ENCODE data around the gene ACADM. TPM values are rescaled to one million over a fixed set of nuclear protein-coding genes. Genes with fewer than 3 reads are reported as not detected.

The ACADM gene
- total RNA-seq, 1 donor from 2014 or later = 36.2 TPM

DNA sequence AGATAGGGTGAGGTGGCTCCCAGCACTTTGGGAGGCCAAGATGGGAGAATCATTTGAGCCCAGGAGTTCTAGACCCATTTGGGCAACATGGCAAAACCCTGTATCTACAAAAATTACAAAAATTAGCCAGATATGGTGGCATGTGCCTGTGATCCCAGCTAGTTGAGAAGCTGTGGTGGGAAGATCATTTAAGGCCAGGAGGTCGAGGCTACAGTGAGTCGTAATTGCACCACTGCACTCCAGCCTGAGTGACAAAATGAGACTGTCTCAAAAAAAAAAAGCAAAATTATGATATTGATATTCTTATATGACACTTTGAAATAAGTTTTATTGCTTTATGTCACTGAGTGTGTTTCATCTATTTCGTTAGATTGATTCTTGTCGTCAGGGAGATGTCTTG, 7.4 kb downstream of the ACADM start:
- Mint-ChIP-seq H3K9me3 (ENCODE audit: unreplicated experiment) (no peaks in the 10 kb centered on the region), H3K4me3 (ENCODE audit: unreplicated experiment) (no peak overlapping the region), H3K27ac (ENCODE audit: unreplicated experiment) (peak overlapping the region; percentile 8), H3K36me3 (ENCODE audit: unreplicated experiment) (peaks cover 26% of the 10 kb centered on the region), H3K27me3 (ENCODE audit: unreplicated experiment) (no peaks in the 10 kb centered on the region), H3K4me1 (ENCODE audit: unreplicated experiment) (peaks cover 15% of the 10 kb centered on the region)
- DNase-seq (ENCODE audit: extremely low spot score, unreplicated experiment) = no peak
- TF ChIP-seq, protein P1, sequence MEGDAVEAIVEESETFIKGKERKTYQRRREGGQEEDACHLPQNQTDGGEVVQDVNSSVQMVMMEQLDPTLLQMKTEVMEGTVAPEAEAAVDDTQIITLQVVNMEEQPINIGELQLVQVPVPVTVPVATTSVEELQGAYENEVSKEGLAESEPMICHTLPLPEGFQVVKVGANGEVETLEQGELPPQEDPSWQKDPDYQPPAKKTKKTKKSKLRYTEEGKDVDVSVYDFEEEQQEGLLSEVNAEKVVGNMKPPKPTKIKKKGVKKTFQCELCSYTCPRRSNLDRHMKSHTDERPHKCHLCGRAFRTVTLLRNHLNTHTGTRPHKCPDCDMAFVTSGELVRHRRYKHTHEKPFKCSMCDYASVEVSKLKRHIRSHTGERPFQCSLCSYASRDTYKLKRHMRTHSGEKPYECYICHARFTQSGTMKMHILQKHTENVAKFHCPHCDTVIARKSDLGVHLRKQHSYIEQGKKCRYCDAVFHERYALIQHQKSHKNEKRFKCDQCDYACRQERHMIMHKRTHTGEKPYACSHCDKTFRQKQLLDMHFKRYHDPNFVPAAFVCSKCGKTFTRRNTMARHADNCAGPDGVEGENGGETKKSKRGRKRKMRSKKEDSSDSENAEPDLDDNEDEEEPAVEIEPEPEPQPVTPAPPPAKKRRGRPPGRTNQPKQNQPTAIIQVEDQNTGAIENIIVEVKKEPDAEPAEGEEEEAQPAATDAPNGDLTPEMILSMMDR (IDR thresholded peaks at IDR 0.05) = no peak

GRCh38 chr1:75732703-75733102, 8.2 kb downstream of the ACADM start:
- DNase-seq (ENCODE audit: extremely low spot score, unreplicated experiment) = no peak
- Mint-ChIP-seq H3K36me3 (ENCODE audit: unreplicated experiment) (peaks cover 26% of the 10 kb centered on the region), H3K4me3 (ENCODE audit: unreplicated experiment) (no peak overlapping the region), H3K27ac (ENCODE audit: unreplicated experiment) (no peak overlapping the region), H3K27me3 (ENCODE audit: unreplicated experiment) (no peaks in the 10 kb centered on the region), H3K9me3 (ENCODE audit: unreplicated experiment) (no peaks in the 10 kb centered on the region), H3K4me1 (ENCODE audit: unreplicated experiment) (peaks cover 7% of the 10 kb centered on the region)
- TF ChIP-seq, protein P1 (IDR thresholded peaks at IDR 0.05) = no peak

GRCh38 chr1:75733661-75734060, 9.2 kb downstream of the ACADM start:
- H3K9me3 Mint-ChIP-seq (ENCODE audit: unreplicated experiment) = no peaks in the 10 kb centered on the region
- no peak for DNase-seq (ENCODE audit: extremely low spot score, unreplicated experiment)
- H3K27ac Mint-ChIP-seq (ENCODE audit: unreplicated experiment) = no peak overlapping the region
- TF ChIP-seq, protein P1 (IDR thresholded peaks at IDR 0.05) = no peak
- H3K27me3 Mint-ChIP-seq (ENCODE audit: unreplicated experiment) = no peaks in the 10 kb centered on the region
- no peak overlapping the region for H3K4me3 Mint-ChIP-seq (ENCODE audit: unreplicated experiment)
- peaks cover 5% of the 10 kb centered on the region for H3K4me1 Mint-ChIP-seq (ENCODE audit: unreplicated experiment)
- peaks cover 28% of the 10 kb centered on the region for H3K36me3 Mint-ChIP-seq (ENCODE audit: unreplicated experiment)

- Mint-ChIP-seq H3K4me1 (ENCODE audit: unreplicated experiment) (peaks cover 3% of the 10 kb centered on the region), H3K27me3 (ENCODE audit: unreplicated experiment) (no peaks in the 10 kb centered on the region), H3K4me3 (ENCODE audit: unreplicated experiment) (no peak overlapping the region), H3K36me3 (ENCODE audit: unreplicated experiment) (peaks cover 38% of the 10 kb centered on the region), H3K27ac (ENCODE audit: unreplicated experiment) (no peak overlapping the region), H3K9me3 (ENCODE audit: unreplicated experiment) (no peaks in the 10 kb centered on the region)
- TF ChIP-seq, protein P1 (IDR thresholded peaks at IDR 0.05) = no peak
- DNase-seq (ENCODE audit: extremely low spot score, unreplicated experiment) = no peak
Measured at GRCh38 chr1:75736016-75736415, 11.5 kb downstream of the ACADM start.

GRCh38 chr1:75742047-75742625, 17.6 kb downstream of the ACADM start:
- no peaks in the 10 kb centered on the region for H3K27me3 Mint-ChIP-seq (ENCODE audit: unreplicated experiment)
- H3K27ac Mint-ChIP-seq (ENCODE audit: unreplicated experiment) = no peak overlapping the region
- H3K4me3 Mint-ChIP-seq (ENCODE audit: unreplicated experiment) = no peak overlapping the region
- no peaks in the 10 kb centered on the region for H3K9me3 Mint-ChIP-seq (ENCODE audit: unreplicated experiment)
- TF ChIP-seq, protein P1 (IDR thresholded peaks at IDR 0.05) = no peak
- H3K36me3 Mint-ChIP-seq (ENCODE audit: unreplicated experiment) = peaks cover 29% of the 10 kb centered on the region
- no peak for DNase-seq (ENCODE audit: extremely low spot score, unreplicated experiment)
- no peaks in the 10 kb centered on the region for H3K4me1 Mint-ChIP-seq (ENCODE audit: unreplicated experiment)

All from osteocyte (in vitro differentiated cells).